H1 (cell line): ENCODE results near the gene PRAMEF18. TPM values are rescaled to one million over a fixed set of nuclear protein-coding genes. Genes with fewer than 3 reads are reported as not detected.
"Not testable (repeated sequence)": the region's sequence is repeated elsewhere in the genome, so short reads cannot be mapped to it uniquely, and the experiment has no call there.

Experiments
- CTCF ChIA-PET: fragments of 300-600 bp; sonication (Branson Sonifier 250); formaldehyde crosslinking; loops from one replicate; lab custom pipeline; 2021; ENCODE audit not compliant: partially characterized antibody; lab: Charles Lee
- POLR2A ChIA-PET: fragments of 300-600 bp; sonication (Branson Sonifier 250); formaldehyde crosslinking; loops from one replicate; lab custom pipeline; 2021; ENCODE audit warnings: inconsistent platforms; ENCODE audit not compliant: partially characterized antibody; lab: Charles Lee
- DNase-seq, 2 experiments: peaks; one replicate each; pipeline versions ENCODE4 v3.0.0 to v3.0.0-alpha.2; 2010 to 2022; ENCODE audit warnings: low spot score in 2 of 2, low read depth in 1 of 2, mixed read lengths in 1 of 2
- FAIRE-seq: peaks from 2 replicates; lab custom pipeline; 2011; peaks lifted over from hg19 to GRCh38; lab: Jason Lieb, UNC
- H2AFZ ChIP-seq: 2 replicates; pipeline ENCODE4 v1.8.1; 2012; ENCODE audit warnings: low read length, inconsistent platforms
- H2AK5ac ChIP-seq: 2 replicates; pipeline ENCODE4 v1.6.1; 2013; ENCODE audit warnings: low read depth, low read length
- H2BK120ac ChIP-seq: replicated peaks from 2 replicates; pipeline ENCODE3; 2013; ENCODE audit warnings: low read depth, low read length, inconsistent platforms
- H2BK12ac ChIP-seq: 2 replicates; pipeline ENCODE4 v1.6.1; 2013; ENCODE audit warnings: low read depth, low read length
- H2BK15ac ChIP-seq: 2 replicates; pipeline ENCODE4 v1.6.1; 2013; ENCODE audit warnings: low read length
- H2BK20ac ChIP-seq: 2 replicates; pipeline ENCODE4 v1.6.1; 2013; ENCODE audit warnings: low read length
- H2BK5ac ChIP-seq: 2 replicates; pipeline ENCODE4 v1.6.1; 2013; ENCODE audit warnings: low read depth, low read length
- H3K14ac ChIP-seq: 2 replicates; pipeline ENCODE4 v1.6.1; 2013; ENCODE audit warnings: inconsistent platforms; ENCODE audit not compliant: insufficient read length
- H3K18ac ChIP-seq: 2 replicates; pipeline ENCODE4 v1.6.1; 2013; ENCODE audit warnings: low read length; ENCODE audit errors: extremely low read depth
- H3K23ac ChIP-seq: 2 replicates; pipeline ENCODE4 v1.6.1; 2013; ENCODE audit warnings: inconsistent platforms; ENCODE audit not compliant: insufficient read length
- H3K23me2 ChIP-seq: 2 replicates; pipeline ENCODE4 v1.6.1; 2013; ENCODE audit warnings: low read depth, low read length
- H3K27ac ChIP-seq: 2 replicates; pipeline ENCODE4 v1.6.1; 2011; ENCODE audit warnings: low read depth, low read length, inconsistent platforms
- H3K27me3 ChIP-seq, 4 experiments: replicated peaks in 1 of 4; 1 replicate in 1 of 4; 2 replicates in 3 of 4; pipeline versions ENCODE4 v1.6.1 to v1.8.1; 2011 to 2013; ENCODE audit warnings: low read length in 3 of 4, mild to moderate bottlenecking in 3 of 4, inconsistent platforms in 2 of 4, mixed read lengths in 2 of 4, moderate library complexity in 1 of 4; ENCODE audit not compliant: control insufficient read depth in 3 of 4, insufficient read depth in 3 of 4; ENCODE audit errors: extremely low read depth in 1 of 4
- H3K36me3 ChIP-seq, 4 experiments: 2 replicates each; pipeline versions ENCODE4 v1.6.1 to v1.8.1; 2011 to 2013; ENCODE audit warnings: mild to moderate bottlenecking in 4 of 4, low read length in 3 of 4, moderate library complexity in 2 of 4, control low read depth in 1 of 4, inconsistent platforms in 1 of 4; ENCODE audit not compliant: insufficient read depth in 4 of 4, control insufficient read depth in 2 of 4
- H3K4ac ChIP-seq: replicated peaks from 2 replicates; pipeline ENCODE3; 2013; ENCODE audit warnings: low read length, low read depth, mixed read lengths, inconsistent platforms; ENCODE audit not compliant: insufficient read length
- H3K4me1 ChIP-seq, 4 experiments: replicated peaks in 1 of 4; 1 replicate in 1 of 4; 2 replicates in 3 of 4; pipeline versions ENCODE4 v1.6.1 to v1.8.1; 2011 to 2013; ENCODE audit warnings: low read length in 3 of 4, inconsistent platforms in 2 of 4, mixed read lengths in 1 of 4; ENCODE audit not compliant: insufficient read depth in 4 of 4, control insufficient read depth in 3 of 4
- H3K4me2 ChIP-seq, 2 experiments: 2 replicates each; pipeline versions ENCODE4 v1.6.1 to v1.8.1; 2011 to 2013; ENCODE audit warnings: low read depth in 2 of 2, low read length in 2 of 2, control low read depth in 1 of 2, inconsistent platforms in 1 of 2, mild to moderate bottlenecking in 1 of 2; ENCODE audit not compliant: insufficient read depth in 1 of 2
- H3K4me3 ChIP-seq, 4 experiments: fragments of 200-600, 300-600 bp in 1 of 4; sonication (generic), shearing (Covaris generic), sonication (Bioruptor Twin) in 1 of 4; 2 replicates each; pipeline versions ENCODE4 v1.5.1 to v1.8.1; 2011 to 2016; ENCODE audit warnings: low read length in 4 of 4, low read depth in 3 of 4, control low read depth in 2 of 4, inconsistent platforms in 2 of 4, mild to moderate bottlenecking in 2 of 4, mixed read lengths in 1 of 4, moderate library complexity in 1 of 4; ENCODE audit not compliant: insufficient read depth in 2 of 4; ENCODE audit errors: extremely low read depth in 1 of 4
- H3K56ac ChIP-seq: replicated peaks from 2 replicates; pipeline ENCODE3; 2013; ENCODE audit warnings: low read depth, mild to moderate bottlenecking, mixed read lengths, low read length, inconsistent platforms; ENCODE audit not compliant: insufficient read length
- H3K79me1 ChIP-seq: 2 replicates; pipeline ENCODE4 v1.6.1; 2013; ENCODE audit warnings: low read depth, low read length, control low read depth
- H3K79me2 ChIP-seq, 2 experiments: 2 replicates each; pipeline versions ENCODE4 v1.6.1 to v1.8.1; 2012 to 2013; ENCODE audit warnings: low read length in 2 of 2, mild to moderate bottlenecking in 2 of 2, inconsistent platforms in 1 of 2; ENCODE audit not compliant: insufficient read depth in 2 of 2, control insufficient read depth in 1 of 2
- H3K9ac ChIP-seq, 4 experiments: replicated peaks in 1 of 4; 1 replicate in 1 of 4; 2 replicates in 3 of 4; pipeline versions ENCODE4 v1.6.1 to v1.8.1; 2011 to 2013; ENCODE audit warnings: low read depth in 3 of 4, low read length in 3 of 4, control low read depth in 2 of 4, mild to moderate bottlenecking in 2 of 4, moderate library complexity in 2 of 4, inconsistent platforms in 1 of 4; ENCODE audit errors: extremely low read depth in 1 of 4
- H3K9me3 ChIP-seq, 2 experiments: 2 replicates each; pipeline versions ENCODE4 v1.6.1 to v1.8.1; 2012 to 2013; ENCODE audit warnings: mild to moderate bottlenecking in 2 of 2, moderate library complexity in 2 of 2, control low read depth in 1 of 2, inconsistent platforms in 1 of 2, low read depth in 1 of 2, low read length in 1 of 2, mixed read lengths in 1 of 2; ENCODE audit not compliant: insufficient read depth in 2 of 2
- H4K20me1 ChIP-seq, 2 experiments: replicated peaks in 1 of 2; 2 replicates each; pipeline versions ENCODE3 to v1.8.1; 2011 to 2013; ENCODE audit warnings: inconsistent platforms in 2 of 2, low read length in 2 of 2, mild to moderate bottlenecking in 1 of 2; ENCODE audit not compliant: insufficient read depth in 2 of 2, control insufficient read depth in 1 of 2
- H4K5ac ChIP-seq: 2 replicates; pipeline ENCODE4 v1.6.1; 2013; ENCODE audit warnings: low read length, low read depth, mixed read lengths, inconsistent platforms; ENCODE audit not compliant: insufficient read length
- H4K8ac ChIP-seq: 2 replicates; pipeline ENCODE4 v1.8.0; 2013; ENCODE audit warnings: mild to moderate bottlenecking, moderate library complexity, low read length, inconsistent platforms; ENCODE audit not compliant: insufficient read depth; ENCODE audit errors: extremely low read depth
- H4K91ac ChIP-seq: replicated peaks from 2 replicates; pipeline ENCODE3; 2013; ENCODE audit warnings: low read length, mixed read lengths, inconsistent platforms; ENCODE audit not compliant: insufficient read length
- WGBS, 2 experiments: shearing (Covaris generic) in 1 of 2; methylation state at CpG; one replicate each; pipeline versions ENCODE4 v1.1.6 to v1.1.7; 2013 to 2015; ENCODE audit warnings: low lambda C conversion rate in 2 of 2, mixed read lengths in 2 of 2, inconsistent platforms in 1 of 2, low coverage in 1 of 2, missing lambda C conversion rate in 1 of 2; ENCODE audit not compliant: insufficient replicate concordance in 2 of 2, insufficient coverage in 1 of 2, insufficient read length in 1 of 2; ENCODE audit errors: extremely low coverage in 1 of 2, missing lambda C conversion rate in 1 of 2; 5-methylcytosine and 5-hydroxymethylcytosine counted together
- long read RNA-seq, 2 experiments: library from RNA in 1 of 2; library from capped mRNA in 1 of 2; stranded (forward); transcript quantifications; one replicate each; pipeline ENCODE4 v2.0.0, GENCODE V29; 2021; ENCODE audit warnings: inconsistent platforms in 1 of 2
- polyA minus RNA-seq, 3 experiments: library from RNA; depleted of rRNA, polyadenylated mRNA; stranded (reverse); fragments of >200 nt; gene quantifications; 1 replicate in 2 of 3; 2 replicates in 1 of 3; pipeline ENCODE4 v1.2.3, GENCODE V29; 2011
- polyA plus RNA-seq, 7 experiments: library from polyadenylated mRNA; depleted of rRNA in 3 of 7; stranded (reverse) in 5 of 7; unstranded in 2 of 7; fragments of >200 nt in 5 of 7; fragments of 200-250 nt in 2 of 7; gene quantifications; 1 replicate in 5 of 7; 2 replicates in 1 of 7; 4 replicates in 1 of 7; pipeline versions ENCODE4 v1.2.1 to v1.2.3, GENCODE V29; 2011 to 2013; ENCODE audit warnings: missing spikeins in 2 of 7, mixed read lengths in 2 of 7
- total RNA-seq: library from RNA; stranded (reverse); fragmentation: NEBNext Ultra II Directional; extraction: Animal tissue kit (Norgen Biotek cat#: 25700); gene quantifications from 2 replicates; pipeline ENCODE4 v1.2.1, GENCODE V29; 2021

PRAMEF18 gene, protein sequence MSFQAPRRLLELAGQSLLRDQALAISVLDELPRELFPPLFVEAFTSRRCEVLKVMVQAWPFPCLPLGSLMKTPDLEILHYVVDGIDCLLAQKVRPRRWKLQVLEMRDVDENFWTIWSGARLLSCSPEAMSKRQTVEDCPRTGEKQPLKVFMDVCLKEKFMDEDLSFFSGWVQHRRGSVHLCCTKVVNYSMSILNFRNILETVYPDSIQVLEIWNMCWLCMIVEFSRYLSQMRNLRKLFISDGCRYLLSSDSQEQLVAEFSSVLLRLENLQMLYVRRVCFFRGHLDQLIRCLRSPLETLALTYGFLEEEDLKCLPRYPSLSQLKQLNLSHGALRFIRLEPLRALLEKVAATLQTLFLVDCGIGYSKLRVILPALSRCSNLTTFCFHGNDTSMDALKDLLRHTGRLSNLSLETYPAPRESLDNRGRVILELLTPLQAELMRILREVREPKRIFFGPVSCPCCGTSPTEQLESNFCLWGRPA
- total RNA-seq (not detected in 2 replicates), polyA plus RNA-seq (2011; rRNA removed) (not detected in 2 replicates), polyA minus RNA-seq (2011; rRNA and poly(A)+ RNA removed) (not detected in 2 replicates)
- not detected for polyA plus RNA-seq (2011; cell fraction: cytosol; rRNA removed)
- not detected for polyA plus RNA-seq (2011; cell fraction: nucleus; rRNA removed)
- polyA plus RNA-seq (2012, experiment 1 of 2) = not detected in 4 replicates
- not detected for polyA plus RNA-seq (2012, experiment 2 of 2)
- polyA plus RNA-seq (2013, experiment 1 of 2) = not detected
- polyA plus RNA-seq (2013, experiment 2 of 2) = not detected
- polyA minus RNA-seq (2011; cell fraction: cytosol; rRNA and poly(A)+ RNA removed) = not detected
- polyA minus RNA-seq (2011; cell fraction: nucleus; rRNA and poly(A)+ RNA removed) = not detected
- long read RNA-seq, experiment 1 = 0 reads
- long read RNA-seq, experiment 2 = 0 reads

DNA sequence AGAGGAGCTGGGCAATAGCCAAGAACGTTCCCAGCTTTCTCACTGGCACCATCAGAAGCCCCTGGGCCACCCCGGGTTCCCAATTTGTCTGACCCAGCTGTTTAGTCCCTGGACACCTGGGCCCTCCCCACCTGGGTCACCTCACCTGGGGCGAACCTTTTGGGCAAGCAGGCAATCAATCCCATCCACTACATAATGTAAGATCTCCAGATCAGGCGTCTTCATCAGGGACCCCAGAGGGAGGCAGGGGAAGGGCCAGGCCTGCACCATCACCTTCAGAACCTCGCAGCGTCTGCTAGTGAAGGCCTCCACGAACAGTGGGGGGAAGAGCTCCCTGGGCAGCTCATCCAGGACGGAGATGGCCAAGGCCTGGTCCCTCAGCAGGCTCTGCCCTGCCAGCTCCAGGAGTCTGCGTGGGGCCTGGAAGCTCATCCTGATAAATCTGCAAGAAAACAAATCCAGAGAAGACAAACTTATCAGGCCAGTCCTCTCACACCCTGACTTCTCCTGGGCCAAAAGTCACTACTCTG lies at the start of gene PRAMEF18:
PRAMEF18 (minus strand) TSS at position 480 of the 530 bp plus-strand sequence; CDS start at position 432, 48 bp downstream.
- H2AK5ac ChIP-seq, H4K5ac ChIP-seq, H3K27me3 ChIP-seq, H3K27ac ChIP-seq, H4K20me1 ChIP-seq, H3K4ac ChIP-seq, H2BK20ac ChIP-seq, H2AFZ ChIP-seq, H3K4me1 ChIP-seq, H2BK15ac ChIP-seq, H3K4me3 ChIP-seq, H4K8ac ChIP-seq, POLR2A ChIA-PET, H2BK12ac ChIP-seq, H2BK5ac ChIP-seq, H3K14ac ChIP-seq, CTCF ChIA-PET, H3K18ac ChIP-seq, H4K91ac ChIP-seq, H3K23me2 ChIP-seq, FAIRE-seq, H3K4me2 ChIP-seq, H2BK120ac ChIP-seq, H3K9ac ChIP-seq, H3K36me3 ChIP-seq, H3K79me2 ChIP-seq, H3K23ac ChIP-seq, H3K79me1 ChIP-seq, H3K56ac ChIP-seq: not testable (repeated sequence)
- H3K9me3 ChIP-seq = peaks cover 36 to 56% of the 10 kb centered on the region in 2 experiments
- DNase-seq = peak in 1 of 2 experiments; percentile 17
- 65% methylated on average over 8 of the region's 9 CpGs; no CpG with 5 or more reads in 1 of the 2 experiments for WGBS, 2 experiments
